Kidney capillary endothelial cell (primary cell): ENCODE measurements around the gene SRGAP2B.
A peak's percentile ranks its signal among the peaks of the same experiment; 100 is the strongest.
"Not testable (repeated sequence)": the region's sequence is repeated elsewhere in the genome, so short reads cannot be mapped to it uniquely, and the experiment has no call there.

Source experiments
- DNase-seq: peaks from one replicate; pipeline ENCODE4 v3.0.0-alpha.2; 2018; ENCODE audit warnings: low spot score

SRGAP2B gene

GRCh38 chr1:144995833-144996410, 99.2 kb downstream of the SRGAP2B start:
- peak; percentile 16 for DNase-seq

DNA sequence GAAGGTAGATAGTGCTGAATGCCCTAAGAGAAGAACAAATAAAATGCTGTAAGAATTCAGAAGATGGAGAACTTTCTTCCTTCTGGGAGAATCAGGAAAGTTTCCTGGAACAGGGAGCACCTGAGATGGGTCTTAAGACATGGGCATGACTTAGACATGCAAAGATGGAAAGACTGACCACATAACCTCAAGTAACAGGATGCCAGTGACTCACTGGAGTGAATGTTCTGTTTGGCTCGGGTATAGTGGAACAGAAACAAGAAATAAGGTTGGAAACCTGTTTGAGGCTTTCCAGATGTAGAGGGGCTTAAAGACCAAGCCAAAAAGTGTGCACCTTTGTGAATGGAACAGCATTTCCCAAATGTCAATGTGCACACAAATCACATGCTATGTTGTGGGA, 102.2 kb downstream of the SRGAP2B start:
- DNase-seq, result peak; percentile 12

GRCh38 chr1:144990611-144991010, 104.5 kb downstream of the SRGAP2B start:
- DNase-seq, result not testable (repeated sequence)

GRCh38 chr1:144987131-144987530, 108.0 kb downstream of the SRGAP2B start:
- DNase-seq, result not testable (repeated sequence)

DNA sequence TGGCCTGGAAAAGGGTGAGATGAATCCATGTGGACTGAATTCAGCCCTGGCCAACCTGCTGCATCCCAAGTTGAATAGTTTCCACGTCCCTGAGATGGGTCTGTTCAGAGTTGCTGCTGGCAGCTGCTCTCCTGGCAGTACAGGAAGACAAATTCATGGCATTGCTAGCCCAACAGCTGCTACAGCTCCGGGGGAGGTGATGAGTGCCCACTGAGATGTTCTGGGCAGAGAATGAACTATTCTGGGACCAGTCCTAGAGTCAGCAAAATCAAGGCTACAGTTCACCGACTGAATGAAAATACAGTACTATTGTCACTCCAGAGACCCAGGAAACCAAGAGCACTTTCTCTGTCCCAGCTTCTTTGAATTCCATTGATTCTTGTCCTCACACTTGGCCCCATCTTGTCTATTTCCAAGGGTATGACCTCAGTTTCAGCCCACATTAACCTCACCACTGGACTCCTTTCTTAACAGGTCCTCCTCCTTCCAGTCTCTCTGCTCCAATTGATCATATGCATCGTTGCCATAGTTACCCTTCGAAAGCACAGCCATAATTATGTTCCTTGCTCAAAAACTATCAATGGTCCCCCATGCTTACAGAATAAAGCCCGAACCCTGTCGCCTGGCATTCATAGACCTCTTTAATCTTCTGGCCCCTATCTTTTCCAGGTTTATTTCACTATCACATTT, 108.8 kb downstream of the SRGAP2B start:
- not testable (repeated sequence) for DNase-seq

DNA sequence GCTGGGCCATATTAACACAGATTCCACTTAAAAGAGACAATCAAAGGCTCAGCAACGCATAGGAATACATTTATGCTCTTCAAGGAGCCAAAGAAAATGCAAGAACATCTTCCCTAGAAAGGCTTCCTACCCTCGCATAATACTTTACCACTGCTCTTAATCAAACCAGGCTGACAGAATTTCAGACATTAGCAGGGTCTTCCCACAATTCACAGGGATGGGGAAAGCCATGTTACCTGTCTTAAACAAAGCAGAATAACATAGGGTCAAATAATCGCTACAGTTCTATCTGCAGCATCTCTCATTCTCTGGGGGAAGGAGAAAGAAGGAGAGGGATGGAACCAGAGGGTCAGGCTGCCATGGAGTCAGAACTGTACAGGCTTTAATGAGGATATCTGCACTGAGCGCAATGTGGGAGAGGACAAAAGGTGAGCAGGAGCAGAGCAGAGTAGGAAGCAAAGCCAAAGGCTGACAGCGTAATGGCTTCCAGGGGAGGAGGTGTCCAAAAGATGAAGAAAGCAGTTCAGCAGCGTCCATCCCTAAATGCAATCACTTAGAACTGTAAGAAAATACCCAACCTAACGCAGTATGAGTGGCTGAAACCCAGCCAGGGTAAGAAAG, 109.5 kb downstream of the SRGAP2B start:
- not testable (repeated sequence) for DNase-seq

DNA sequence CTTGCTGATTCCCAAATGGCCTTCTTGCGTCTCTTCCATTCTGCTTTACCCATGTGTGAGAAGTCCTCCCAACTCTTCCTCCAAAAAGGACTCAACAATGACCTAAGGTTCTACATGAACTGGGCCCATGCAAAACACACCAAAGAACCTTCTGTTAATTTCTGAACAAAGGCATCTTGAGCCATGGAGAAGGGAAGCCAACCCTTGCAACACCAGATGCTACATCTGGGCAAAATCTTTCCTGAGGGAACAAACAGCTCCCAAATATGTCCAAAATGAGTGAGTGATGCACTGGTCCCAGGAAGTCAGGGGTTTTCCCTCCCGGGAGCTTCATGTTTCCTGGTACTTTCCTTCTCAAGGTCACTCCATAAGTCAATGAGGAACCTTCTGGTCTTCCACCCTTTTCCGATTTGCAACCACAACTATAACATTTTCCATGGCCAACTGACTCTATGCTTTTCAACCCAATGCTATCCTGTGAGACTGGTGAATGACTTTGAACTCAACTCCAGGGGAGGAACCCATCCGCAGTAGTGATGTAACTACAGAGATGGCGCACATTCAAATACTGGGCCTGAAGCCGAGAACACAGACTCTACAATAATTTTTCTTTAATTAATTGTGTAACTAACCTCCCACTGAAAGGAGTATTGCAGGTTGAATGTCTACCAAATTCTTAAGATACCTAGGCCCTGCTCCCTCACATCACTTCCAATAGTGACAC, 112.2 kb downstream of the SRGAP2B start:
- not testable (repeated sequence) for DNase-seq

GRCh38 chr1:144981157-144981556, 114.0 kb downstream of the SRGAP2B start:
- DNase-seq, result not testable (repeated sequence)

DNA sequence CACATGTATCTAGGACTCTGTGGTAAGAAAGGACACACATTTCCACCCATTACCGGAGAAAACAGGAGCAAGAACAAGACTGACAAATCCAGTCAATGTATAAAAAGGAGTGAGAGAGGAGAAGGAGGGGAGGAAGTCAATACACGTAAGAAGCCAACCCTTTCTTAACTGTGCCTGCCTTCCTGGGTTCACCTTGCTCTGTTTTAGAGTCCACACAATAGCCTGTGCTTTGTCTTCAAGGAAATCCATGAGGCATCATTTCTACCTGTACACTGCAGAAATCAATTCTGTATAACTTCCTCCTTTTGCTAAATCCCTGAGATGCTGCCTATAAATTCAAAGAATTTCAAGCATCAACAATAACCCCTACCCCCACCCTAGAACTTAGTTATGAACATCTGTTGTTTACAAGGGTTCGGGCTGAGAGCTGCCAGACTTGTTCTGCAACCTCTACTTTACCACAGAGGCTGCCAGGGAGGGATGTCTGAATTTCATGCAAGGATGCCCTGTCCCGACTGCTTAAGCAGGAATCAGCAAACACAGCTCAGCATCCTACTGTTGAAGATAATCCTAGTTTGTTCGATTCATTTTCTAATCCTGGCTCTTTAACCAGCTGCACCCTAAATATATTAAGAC, 115.0 kb downstream of the SRGAP2B start:
- DNase-seq, result not testable (repeated sequence)

DNA sequence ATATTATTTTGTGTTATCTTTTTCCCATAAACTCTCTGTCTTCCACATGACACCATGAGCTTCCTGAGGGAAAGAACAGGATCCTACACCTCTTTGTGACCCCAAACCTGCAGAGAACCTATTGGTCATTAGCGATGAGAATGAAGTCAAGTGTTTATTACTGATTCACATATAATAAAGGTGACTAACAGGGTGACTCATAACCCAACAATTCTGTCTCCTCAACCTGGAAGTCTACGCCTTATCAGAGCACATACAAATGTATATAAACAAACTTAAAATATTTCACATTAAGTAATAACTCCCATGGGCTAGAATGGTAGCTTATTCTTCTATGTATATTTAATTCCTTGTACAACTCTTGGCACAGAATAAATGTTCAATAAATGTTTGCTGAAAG, 117.3 kb downstream of the SRGAP2B start:
- not testable (repeated sequence) for DNase-seq

DNA sequence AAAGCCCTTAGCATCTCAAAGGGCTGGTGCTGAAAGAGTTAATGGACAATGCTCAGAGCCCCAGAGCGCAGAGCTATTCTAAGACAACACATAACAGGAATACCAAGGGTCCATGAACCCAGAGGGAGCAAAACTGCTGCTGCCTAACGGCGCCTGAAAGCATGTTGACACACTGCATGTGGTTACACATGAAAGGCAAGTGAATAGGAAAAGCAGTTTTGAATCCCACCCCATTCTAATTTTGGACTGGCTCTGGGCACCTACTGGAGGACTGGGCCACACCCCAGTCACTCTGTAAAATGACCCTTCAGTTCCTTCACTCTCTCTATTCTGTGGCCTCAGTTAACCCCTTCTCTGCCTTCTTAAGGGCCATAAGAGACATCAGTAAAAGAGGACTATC, 123.2 kb downstream of the SRGAP2B start:
- DNase-seq, result not testable (repeated sequence)

GRCh38 chr1:144966488-144966887, 128.6 kb downstream of the SRGAP2B start:
- DNase-seq, result not testable (repeated sequence)

GRCh38 chr1:144964765-144965164, 130.4 kb downstream of the SRGAP2B start:
- not testable (repeated sequence) for DNase-seq

DNA sequence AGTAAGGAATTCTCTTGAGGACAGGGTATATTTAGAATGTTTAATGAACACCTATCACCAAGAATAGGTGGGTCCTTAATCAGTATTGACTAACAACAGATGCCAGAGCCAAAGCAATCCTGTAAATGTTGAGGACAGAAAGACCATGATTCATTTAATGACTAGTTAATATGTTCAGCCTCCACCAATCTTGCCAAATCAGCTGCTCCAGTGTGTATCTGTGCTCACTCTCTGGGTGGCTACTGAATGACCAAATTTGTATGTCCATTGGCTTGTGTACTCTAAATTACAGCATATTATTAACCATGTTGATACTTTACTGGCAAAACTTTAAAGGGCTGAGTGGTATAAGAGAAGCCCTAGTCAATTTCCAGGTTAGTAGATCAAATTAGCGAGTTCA, 130.9 kb downstream of the SRGAP2B start:
- not testable (repeated sequence) for DNase-seq

- not testable (repeated sequence) for DNase-seq
These were observed 131.6 kb downstream of the SRGAP2B start for GRCh38 chr1:144963571-144963970.

DNA sequence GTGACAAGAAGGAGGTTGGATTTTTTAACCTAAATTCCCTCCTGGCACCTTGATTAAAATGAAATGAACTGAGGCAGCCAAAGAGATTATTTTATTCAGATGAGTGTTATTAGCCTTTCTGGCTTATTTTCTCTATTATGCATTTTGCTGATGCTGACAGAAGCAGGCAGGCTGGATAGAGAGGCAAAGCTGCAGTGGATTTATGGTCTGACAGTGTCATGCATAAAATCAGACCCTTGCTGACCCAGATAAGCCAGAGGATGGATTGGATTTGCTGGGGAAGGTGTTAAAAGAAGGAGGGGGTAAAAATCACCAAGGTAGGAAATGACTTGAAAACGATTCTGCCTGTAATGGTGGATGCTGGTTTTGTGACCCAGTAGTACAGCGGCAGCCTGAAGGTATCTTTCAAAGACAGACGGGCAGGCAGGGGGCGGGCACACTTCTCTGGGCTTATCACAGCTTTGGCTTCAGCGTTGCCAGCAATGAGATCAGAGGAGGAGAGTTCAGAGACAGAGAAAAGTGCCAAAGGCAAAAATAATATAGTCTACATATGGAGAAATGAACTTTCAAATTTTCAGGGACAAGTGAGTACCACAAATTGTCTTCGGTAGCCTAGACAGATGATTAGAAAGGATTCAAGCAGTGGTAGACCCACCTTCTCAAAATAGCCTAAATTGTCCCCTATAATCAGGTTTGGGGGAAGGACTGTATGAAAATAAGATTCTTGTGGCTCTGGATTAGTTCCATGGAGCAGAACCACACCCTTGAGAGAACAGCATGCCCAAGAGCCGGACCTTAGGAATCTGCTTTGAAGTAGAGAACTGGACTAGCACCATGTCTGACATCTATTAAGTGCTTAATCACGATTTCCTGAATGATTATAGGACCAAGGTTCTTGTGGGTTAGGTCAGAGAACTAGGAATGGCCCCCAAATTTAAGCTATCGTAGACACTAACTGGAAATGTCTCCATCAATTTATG, 133.2 kb downstream of the SRGAP2B start:
- not testable (repeated sequence) for DNase-seq

GRCh38 chr1:144960929-144961488, 134.1 kb downstream of the SRGAP2B start:
- DNase-seq, result not testable (repeated sequence)

DNA sequence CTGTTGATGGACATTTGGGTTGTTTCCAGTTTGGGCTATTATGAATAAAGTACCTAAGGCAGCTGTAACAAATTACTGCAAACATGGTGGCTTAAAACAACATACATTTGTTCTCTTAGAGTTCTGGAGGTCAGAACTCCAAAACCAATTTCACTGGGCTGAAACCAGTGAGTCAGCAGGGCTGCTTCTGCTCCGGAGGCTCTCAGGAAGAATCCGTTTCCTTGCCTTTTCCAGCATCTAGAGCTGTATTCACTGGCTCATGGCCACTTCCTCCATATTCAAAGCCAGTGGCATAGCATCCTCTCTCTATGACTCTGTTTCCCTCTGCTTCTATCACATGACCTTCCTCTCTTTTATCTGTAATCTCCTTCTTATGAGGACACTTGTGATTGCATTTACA, 146.7 kb downstream of the SRGAP2B start:
- DNase-seq, result not testable (repeated sequence)

GRCh38 chr1:144947495-144947894, 147.6 kb downstream of the SRGAP2B start:
- not testable (repeated sequence) for DNase-seq
